HG03457 (cell line): ENCODE results near the gene GPR35.

Experiments
- ATAC-seq: cut with Tn5 transposase; IDR thresholded peaks from one replicate; pipeline ENCODE4 v1.9.1; 2021; ENCODE audit warnings: moderate number of reproducible peaks; ENCODE audit not compliant: unreplicated experiment

Gene GPR35

DNA sequence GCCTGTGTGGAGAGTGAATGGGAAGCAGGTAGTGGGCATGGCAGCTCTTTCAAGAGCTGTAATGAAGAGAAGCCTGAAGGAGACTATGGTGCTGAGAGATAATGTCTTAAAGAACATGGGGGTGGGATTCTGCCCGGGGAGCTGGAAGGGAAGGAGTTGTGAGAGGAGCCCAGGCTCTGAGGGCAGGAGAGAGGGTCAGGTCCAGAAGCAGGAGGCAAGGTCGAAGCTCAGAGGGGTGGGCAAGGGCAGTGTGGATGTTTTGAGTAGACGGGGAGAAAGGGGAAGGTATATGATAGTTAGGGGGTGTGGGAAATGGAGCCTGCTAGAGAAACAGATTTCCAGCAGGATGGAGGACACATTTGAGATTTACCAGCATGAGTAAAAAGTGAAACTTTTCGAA is 36.6 kb upstream of the GPR35 start:
- no peak for ATAC-seq

DNA sequence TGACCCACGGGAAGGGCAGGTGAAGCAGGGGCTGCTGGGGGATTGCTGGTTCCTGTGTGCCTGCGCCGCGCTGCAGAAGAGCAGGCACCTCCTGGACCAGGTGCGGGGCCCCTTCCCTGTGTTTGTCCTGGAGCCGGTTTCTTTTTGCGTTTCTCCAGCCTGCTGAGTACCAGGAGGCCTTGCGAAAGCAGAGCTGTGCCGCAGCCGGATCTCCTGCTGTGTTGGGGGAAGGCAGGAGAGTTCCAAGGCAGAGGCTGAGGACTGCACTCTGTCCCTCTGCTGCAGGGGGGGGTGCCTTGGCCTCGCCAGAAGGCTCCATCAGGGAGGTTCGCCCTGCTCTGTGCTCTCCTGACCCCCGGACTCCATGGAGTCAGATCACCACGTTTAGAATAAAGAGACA is 35.9 kb upstream of the GPR35 start:
- no peak for ATAC-seq

DNA sequence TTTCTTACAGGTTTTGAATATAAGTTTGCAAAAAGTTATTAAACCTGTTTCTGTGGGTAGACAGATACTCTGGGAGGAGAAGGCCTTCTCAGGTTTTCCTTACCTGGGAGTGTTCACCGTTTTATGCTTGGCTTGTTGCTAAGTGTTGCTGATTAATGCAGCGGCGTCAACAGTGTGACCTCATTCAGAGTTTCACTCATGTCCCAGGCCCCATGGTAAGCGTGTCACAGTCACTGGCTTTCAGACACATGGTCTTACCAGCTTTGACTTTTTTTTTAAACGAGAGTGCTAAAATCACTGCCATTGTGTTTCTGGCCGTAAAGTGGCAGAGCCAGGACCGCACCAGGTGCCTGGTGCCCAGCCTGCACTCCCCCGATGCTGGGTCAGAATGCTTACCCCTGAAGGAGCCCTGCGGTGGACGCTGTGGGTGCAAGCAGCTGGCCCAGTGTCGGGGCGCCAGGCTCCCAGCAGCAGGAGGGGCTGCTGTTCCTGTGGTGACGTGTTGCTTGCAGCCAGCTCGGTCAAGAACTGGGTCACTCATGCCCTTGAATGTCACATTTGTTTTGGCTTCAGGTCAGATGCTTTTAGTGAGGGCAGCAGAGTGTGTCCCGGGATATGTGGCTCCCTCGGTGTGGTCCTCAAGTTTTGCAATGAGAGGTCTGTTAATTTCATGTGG is 35.3 kb upstream of the GPR35 start:
- no peak for ATAC-seq

DNA sequence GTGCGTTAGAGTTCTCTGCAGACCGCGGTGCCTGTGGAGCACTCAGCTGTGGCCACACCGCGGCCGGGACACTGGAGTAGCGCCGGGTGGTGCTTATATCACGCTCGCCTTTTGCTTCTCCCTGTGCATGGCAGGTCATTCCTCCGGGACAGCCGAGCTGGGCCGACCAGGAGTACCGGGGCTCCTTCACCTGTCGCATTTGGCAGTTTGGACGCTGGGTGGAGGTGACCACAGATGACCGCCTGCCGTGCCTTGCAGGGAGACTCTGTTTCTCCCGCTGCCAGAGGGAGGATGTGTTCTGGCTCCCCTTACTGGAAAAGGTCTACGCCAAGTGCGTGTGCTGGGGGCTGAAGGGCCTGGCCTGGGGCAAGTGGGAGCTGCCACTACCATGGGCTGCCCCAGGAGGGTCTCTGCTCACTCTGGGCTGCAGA is 34.6 kb upstream of the GPR35 start:
- no peak for ATAC-seq

DNA sequence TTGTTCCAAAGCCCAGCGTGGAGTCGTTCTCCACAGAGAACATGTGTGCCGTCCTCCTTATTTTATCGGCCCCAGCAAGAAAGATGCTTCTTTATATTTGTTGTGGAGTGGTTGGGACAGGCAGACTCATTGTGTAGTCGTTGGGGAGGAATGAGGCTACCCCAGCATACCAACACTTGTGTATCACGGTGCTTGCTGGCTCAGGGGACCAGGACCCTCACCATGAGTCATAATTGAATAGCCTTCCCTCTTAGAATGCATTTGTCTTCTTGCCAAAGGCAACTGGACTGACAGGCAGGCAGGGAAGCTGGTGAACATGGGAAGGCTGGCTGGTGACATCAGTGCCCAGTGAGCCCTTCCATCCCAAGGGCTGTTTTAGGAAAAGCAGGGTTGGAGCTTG is 34.1 kb upstream of the GPR35 start:
- no peak for ATAC-seq

DNA sequence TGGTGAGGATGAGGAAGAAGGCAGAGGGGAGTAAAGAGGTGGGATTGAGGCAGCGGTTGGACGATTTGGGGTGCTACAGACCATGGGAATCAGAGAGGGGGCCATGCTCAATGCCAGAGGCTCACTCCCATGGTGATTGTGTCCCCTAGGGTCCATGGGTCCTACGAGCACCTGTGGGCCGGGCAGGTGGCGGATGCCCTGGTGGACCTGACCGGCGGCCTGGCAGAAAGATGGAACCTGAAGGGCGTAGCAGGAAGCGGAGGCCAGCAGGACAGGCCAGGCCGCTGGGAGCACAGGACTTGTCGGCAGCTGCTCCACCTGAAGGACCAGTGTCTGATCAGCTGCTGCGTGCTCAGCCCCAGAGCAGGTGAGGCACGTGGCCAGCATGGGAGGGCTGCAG is 33.5 kb upstream of the GPR35 start:
- no peak for ATAC-seq

DNA sequence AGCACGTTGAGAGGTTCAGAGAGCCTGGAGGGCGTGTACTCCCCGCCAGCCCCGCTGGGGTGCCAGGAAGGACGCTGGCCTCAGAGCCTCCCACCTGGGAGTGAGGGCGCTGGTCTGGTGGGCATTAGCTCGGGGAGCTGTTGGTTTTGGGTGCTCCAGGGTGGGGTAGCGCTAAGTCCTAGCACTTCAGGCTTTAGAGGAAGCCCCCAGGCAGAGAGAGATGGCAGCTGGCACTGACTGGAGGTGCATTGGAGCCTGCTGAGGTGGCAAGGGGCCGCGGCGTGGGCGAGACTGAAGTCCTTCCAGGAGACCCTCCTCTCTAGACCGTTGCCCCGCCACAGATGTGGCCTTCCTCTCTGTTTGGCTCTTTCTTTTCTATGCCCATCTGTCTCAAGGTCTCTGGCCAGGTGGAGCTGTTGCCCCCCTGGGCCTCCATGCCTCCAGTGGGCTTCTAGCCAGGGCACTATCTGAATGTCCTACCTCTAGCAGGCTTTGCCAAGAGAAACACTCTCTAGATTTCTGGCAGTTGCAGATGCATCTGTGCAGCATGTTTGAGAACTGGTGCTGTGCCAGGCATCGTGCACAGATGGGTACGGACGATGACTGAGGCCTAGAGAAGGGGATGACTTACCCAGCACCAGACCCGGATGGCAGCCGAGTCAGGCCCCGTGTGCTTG is 32.1 kb upstream of the GPR35 start:
- ATAC-seq: no peak

DNA sequence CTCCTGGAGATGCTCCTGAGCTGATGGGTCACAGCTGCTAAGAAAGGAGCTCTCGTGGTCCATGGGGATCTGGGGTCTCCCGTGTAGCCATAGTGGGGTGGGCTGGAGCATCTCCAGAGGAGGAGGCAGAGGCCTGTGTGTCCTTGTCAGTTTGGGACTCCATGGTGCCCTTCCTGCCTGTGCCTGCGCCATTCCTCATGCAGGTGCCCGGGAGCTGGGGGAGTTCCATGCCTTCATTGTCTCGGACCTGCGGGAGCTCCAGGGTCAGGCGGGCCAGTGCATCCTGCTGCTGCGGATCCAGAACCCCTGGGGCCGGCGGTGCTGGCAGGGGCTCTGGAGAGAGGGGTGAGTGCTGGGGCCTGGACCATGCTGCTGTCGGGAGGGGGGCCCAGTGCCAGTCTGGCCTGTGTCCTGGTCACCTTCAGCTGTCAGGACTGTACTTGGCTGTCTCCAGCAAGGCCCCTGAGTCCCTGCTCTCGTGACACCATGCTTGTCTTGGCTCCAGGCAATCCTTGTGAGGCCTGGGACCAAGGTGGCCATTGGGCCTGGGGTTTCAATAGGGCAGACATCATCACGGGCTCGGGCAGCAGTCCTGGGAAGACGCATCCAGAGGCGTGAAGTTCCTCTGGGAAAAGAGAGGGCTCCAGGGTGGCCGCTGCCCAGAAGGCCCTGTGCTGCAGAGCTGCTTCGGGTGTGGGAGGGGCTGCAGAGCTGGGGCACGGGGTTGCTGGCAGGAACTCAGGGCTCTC is 31.4 kb upstream of the GPR35 start:
- ATAC-seq: no peak

DNA sequence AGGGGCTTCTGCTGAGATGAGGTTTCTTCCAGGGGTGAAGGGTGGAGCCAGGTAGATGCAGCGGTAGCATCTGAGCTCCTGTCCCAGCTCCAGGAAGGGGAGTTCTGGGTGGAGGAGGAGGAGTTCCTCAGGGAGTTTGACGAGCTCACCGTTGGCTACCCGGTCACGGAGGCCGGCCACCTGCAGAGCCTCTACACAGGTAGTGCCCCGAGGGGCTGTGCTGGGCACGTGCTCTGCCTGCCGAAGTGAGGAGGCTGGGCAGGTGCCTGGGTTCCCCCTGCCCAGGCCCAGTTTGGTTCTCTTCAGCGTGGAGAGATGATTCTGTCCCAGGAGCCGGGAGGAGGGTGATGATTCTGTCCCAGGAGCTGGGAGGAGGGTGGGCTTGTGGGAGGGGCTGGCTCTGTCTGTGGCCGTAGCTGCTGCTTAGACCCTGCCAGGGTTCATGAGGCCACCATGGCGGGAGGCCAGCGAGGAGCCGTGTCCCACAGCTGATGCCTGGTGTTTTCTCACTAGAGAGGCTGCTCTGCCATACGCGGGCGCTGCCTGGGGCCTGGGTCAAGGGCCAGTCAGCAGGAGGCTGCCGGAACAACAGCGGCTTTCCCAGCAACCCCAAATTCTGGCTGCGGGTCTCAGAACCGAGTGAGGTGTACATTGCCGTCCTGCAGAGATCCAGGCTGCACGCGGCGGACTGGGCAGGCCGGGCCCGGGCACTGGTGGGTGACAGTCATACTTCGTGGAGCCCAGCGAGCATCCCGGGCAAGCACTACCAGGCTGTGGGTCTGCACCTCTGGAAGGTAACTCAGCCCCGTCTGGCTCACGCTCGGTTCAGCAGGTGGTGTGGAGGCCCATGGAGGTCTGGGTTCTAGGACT is 30.5 kb upstream of the GPR35 start:
- no peak for ATAC-seq

DNA sequence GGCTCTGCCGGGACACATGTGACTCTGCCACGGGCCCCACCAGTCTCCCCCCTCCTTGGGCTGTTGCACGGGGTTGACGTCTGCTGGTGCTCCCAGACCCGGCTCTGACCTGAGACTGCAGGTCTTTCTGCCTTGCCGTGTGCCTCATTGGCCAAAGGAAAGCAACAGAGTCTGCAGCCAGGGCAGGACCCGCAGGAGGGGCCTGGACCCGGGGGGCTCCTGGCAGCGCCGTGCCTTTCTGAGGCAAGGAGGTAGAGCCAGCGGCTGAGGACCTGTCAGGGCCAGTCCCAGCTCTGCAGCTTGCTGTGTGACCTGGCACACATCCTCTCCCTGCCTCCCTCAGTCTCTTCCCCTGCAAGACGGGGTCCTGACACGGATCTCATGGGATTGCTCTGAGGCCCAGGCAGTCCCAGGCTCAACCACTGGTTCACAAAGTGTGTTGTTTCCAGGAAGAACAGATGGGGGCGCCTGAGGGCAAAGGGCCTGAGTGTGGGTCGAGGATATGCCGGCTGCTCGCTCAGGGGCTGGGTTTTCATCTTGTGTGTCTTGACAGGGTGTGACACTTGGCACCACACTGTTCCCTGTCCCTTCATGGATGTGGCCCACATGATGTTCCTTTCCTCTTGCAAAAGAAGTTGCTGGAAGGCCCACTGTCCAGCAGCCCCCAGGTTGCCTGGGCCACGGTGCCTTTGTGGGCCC is 29.8 kb upstream of the GPR35 start:
- no peak for ATAC-seq

DNA sequence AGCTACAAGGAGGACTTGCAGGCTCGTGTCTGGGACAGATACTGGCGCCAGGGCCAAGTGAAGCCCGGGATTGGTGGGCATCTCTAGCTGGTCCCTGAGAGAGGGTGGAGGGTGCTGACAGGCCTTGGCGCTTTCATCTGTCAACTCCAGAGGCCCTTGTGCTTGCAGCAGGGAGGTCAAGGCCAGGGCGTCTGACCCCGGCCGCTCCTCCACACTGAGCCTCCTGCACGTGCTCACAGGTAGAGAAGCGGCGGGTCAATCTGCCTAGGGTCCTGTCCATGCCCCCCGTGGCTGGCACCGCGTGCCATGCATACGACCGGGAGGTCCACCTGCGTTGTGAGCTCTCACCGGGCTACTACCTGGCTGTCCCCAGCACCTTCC is 29.2 kb upstream of the GPR35 start:
- ATAC-seq: no peak

DNA sequence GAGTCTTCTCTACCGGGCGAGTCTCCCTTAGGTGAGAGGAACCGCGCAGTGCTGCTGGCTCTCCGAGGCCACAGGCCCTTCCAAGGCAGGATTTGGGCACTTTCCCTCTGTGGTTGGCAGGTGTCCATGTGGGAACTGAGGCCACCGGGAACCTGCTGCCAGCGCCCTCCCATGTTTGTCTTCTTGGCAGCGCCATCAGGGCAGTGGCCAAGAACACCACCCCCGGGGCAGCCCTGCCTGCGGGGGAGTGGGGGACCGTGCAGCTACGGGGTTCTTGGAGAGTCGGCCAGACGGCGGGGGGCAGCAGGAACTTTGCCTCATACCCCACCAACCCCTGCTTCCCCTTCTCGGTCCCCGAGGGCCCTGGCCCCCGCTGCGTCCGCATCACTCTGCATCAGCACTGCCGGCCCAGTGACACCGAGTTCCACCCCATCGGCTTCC is 28.8 kb upstream of the GPR35 start:
- ATAC-seq: no peak

DNA sequence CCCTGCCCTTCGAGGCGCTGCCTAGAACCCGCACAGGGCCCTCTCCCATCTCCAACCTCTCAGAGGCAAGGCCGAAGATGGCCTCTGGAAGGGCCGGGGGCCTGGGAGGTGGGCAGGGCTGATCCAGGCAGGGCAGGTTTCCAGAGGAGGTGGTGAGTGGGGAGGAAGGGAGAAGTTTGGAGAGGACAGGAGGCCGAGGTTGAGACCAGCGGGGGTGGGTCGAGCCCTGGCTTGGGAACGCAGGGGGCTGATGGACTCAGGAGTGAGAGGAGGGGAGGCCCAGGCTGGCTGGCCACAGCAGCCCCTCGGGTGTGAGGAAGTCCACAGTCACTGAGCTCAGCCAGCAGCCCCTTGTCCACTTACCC is 28.2 kb upstream of the GPR35 start:
- no peak for ATAC-seq

DNA sequence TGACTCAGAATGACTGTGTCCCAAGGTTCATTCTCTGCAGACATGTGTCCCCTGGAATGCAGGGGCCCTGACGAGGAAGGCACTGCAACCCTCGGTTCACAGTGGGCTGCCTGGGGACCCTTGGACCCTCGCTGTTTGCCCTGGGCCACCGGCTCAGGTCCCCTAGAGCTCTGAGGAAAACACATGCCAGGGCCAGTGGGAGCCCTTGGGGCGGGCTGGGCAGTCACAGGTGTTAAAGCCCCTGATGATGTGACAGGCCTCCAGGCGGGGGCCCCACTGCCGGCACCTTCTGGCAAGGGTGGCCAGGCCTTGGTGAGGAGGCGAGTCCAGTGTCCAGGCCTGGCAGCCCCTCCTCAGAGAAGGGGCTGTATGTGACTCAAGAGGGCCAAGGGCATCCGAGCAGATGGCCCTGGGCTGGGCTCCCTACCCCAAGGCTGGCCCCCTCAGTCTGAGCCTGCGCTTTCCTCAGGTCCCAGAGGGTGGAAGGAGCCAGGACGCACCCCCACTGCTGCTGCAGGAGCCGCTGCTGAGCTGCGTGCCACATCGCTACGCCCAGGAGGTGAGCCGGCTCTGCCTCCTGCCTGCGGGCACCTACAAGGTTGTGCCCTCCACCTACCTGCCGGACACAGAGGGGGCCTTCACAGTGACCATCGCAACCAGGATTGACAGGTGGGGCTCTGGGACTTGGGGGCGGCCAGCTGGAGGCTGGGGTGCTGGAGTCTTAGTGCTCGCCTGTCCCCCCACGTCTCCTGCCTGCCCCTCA is 27.7 kb upstream of the GPR35 start:
- no peak for ATAC-seq

DNA sequence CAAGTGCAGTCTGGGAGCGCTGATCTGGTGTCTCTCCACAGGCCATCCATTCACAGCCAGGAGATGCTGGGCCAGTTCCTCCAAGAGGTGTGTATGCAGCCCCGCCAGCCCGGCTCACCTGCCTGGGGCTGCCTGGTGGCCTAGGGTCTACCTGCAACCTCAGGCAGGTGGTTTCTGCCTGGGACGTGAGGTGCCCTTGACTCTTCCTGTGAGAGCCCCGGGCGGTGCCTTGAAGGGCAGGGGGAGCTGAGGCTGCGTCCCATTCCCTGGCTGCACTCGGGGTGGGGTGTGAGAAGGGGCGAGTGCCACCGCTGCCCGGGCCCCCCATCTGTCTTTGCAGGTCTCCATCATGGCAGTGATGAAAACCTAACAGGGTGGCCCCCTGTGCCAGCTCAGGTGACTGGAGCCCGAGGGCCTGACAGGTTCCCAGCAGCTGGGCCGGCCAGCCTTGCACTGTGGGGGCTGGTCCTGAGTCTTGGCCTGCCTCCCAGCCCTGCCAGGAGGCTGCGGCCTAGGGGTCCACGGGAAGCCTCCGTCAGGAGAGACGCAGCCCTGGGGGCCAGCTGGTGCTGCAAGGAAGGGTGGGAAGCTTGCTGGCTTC is 26.9 kb upstream of the GPR35 start:
- ATAC-seq: no peak

DNA sequence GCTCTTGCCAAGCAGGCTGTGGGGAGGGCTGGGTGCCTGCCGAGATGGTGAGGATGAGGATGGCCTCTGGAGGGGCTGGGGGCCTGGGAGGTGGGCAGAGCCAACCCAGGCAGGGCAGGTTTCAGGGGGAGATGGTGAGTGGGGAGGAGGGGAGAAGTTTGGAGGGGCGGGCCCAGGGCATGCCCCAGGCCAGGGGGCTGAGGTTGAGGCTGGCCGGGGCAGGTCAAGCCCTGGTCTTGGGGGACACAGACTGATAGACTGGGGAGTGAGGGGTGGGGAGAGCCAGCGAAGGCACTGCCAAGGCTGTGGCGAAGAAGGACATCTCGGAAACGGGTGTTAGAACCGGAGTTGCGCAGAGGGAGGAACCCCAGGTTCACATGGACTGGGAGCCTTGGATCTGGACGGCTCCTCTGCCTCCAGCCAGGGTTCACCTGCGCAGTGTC is 26.1 kb upstream of the GPR35 start:
- ATAC-seq: no peak

DNA sequence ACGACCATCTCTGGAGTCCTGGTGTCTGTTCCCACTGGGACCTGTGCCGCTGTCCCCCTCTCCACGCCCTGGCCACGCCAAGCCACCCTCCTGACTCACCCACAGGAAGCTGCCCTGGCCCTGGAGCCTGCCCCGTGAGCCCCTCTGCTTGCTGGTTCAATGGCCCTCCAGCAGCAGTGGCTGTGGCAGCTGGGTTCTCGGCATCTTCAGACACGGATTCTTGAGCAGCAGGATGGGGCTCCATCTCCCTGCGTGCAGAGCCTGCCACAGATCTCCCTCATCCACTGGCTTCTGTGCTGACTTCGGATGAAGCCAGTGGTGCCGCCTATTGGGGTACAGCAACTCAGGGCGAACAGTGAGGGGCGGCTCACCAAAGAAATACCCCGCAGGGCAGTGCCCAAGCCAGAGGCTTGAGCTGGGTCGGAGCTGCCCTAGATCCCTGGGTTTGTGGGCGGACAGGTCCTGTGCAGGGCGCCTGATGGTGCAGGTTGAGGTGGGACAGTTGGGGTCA is 24.8 kb upstream of the GPR35 start:
- no peak for ATAC-seq

DNA sequence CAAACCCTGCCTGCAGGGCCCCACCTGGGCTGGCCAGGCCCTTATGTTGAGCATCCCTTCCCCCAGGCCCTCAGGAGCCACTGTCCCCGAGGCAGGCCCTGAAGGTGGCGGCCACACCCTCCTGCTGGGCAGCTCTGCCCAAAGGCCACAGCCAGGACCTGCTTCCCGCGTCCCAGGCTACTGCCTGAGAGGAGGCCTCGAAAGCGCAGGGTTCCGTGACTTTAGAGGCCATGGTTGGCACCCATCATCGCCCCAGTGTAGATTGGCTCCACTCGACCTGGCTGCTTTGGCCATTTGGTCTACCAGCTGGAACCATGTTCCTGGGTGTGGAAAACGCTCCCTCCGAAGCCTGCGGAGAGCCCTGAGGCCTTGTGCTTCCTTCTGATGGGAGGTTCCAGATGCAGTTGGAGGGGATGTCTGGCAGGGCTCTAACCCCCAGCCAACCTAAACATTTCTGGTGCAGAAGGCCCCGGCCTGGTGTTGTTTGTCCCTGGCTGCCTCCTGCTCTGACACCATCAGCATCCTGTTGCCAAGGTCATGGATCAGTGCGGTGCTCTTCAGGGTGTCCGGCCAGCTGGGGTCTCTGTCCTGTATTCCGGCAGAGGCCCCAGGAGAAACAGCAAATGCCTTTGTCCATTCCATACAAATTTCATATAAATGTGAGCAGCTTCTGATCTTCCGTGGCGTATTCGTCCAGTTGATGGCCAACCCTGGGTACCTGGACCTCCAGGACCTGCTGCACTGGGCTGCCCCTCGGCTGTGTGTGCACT is 24.0 kb upstream of the GPR35 start:
- ATAC-seq: no peak

DNA sequence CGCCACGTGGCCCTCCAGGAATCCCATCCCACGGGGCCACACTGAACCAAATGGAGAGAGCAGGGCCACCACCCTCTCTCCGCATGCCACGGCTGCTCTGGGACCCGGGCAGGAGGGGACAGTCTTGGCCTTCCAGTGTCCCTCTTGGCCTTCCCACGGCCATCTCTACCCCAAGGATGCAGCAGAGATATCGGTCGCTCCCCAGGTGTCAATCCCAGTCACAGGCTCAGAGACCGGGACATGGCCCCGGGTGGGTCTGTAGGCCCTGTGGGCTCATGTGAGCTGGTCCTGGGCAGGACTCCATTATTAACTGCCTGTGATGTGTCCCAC is 23.5 kb upstream of the GPR35 start:
- no peak for ATAC-seq
